Measurements from ENCODE around the gene SELPLG.

The SELPLG gene

GRCh38 chr12:108605690-108606406, 27.8 kb downstream of the SELPLG start:
- no peak for DNase-seq (ENCODE audit: low read depth in 1 of 2, low spot score in 1 of 2)

- DNase-seq (ENCODE audit: low read depth in 1 of 2, low spot score in 1 of 2): no peak
These were observed 28.5 kb downstream of the SELPLG start for GRCh38 chr12:108605000-108605689.

- no peak for DNase-seq (ENCODE audit: low read depth in 1 of 2, low spot score in 1 of 2)
These were observed 29.3 kb downstream of the SELPLG start for GRCh38 chr12:108604208-108604941.

- no peak for DNase-seq (ENCODE audit: low read depth in 1 of 2, low spot score in 1 of 2)
These were observed 30.0 kb downstream of the SELPLG start for GRCh38 chr12:108603743-108604142.

GRCh38 chr12:108602976-108603704, 30.6 kb downstream of the SELPLG start:
- DNase-seq (ENCODE audit: low read depth in 1 of 2, low spot score in 1 of 2): no peak

GRCh38 chr12:108602209-108602705, 31.4 kb downstream of the SELPLG start:
- DNase-seq (ENCODE audit: low read depth in 1 of 2, low spot score in 1 of 2): no peak

- DNase-seq (ENCODE audit: low read depth in 1 of 2, low spot score in 1 of 2): no peak
These were observed 33.0 kb downstream of the SELPLG start for GRCh38 chr12:108600702-108601007.

GRCh38 chr12:108599948-108600701, 33.6 kb downstream of the SELPLG start:
- no peak for DNase-seq (ENCODE audit: low read depth in 1 of 2, low spot score in 1 of 2)

- no peak for DNase-seq (ENCODE audit: low read depth in 1 of 2, low spot score in 1 of 2)
These were observed 34.2 kb downstream of the SELPLG start for GRCh38 chr12:108599541-108599940.

- no peak for DNase-seq (ENCODE audit: low read depth in 1 of 2, low spot score in 1 of 2)
These were observed 35.0 kb downstream of the SELPLG start for GRCh38 chr12:108598553-108599250.

GRCh38 chr12:108597559-108598471, 35.9 kb downstream of the SELPLG start, which contains the start of gene TMEM119:
TMEM119 (minus strand) TSS chr12:108598084; CDS start chr12:108592383, 5,701 bp downstream.
- no peak for DNase-seq (ENCODE audit: low read depth in 1 of 2, low spot score in 1 of 2)

GRCh38 chr12:108596854-108597558, 36.7 kb downstream of the SELPLG start:
- no peak for DNase-seq (ENCODE audit: low read depth in 1 of 2, low spot score in 1 of 2)

GRCh38 chr12:108595711-108596647, 37.7 kb downstream of the SELPLG start:
- DNase-seq (ENCODE audit: low read depth in 1 of 2, low spot score in 1 of 2): no peak

- DNase-seq (ENCODE audit: low read depth in 1 of 2, low spot score in 1 of 2): no peak
These were observed 38.6 kb downstream of the SELPLG start for GRCh38 chr12:108594960-108595710.

GRCh38 chr12:108594323-108594903, 39.3 kb downstream of the SELPLG start:
- no peak for DNase-seq (ENCODE audit: low read depth in 1 of 2, low spot score in 1 of 2)

All from stimulated activated CD4-positive, alpha-beta T cell treated with anti-CD3 and anti-CD28 coated beads, Interleukin-15, amount 100 ng/mL, for 1 hour (primary cell).